NCI-H526 (cell line): ENCODE results near the gene APMAP.
A peak's percentile ranks its signal among the peaks of the same experiment; 100 is the strongest.

Experiments used
- DNase-seq, 2 experiments: peaks; one replicate each; lab custom pipeline; 2025; lab: John Stamatoyannopoulos, UW

Gene APMAP

GRCh38 chr20:25024171-25024570 is 31.6 kb upstream of the APMAP start:
- DNase-seq, result no peak

DNA sequence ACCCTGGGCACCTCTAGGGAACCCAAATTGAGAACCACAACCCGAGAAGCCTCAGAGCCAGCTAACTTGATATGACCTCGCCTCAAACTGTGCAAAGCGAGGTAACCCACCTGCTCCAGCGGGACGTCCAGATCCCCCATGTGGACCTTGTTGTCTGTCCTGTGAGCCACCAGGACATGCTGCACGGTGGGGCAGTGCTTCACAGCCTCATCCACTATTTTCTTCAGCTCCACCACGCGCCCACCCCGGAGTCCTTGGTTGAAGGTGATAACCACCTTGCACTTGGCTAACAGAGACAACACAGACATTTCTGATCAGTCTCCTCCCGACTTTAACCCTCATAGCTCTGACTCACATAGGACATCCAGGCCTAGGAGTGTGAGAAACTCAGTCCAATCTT is 30.8 kb upstream of the APMAP start:
- DNase-seq, result no peak

GRCh38 chr20:25022680-25023079 is 30.1 kb upstream of the APMAP start:
- DNase-seq, result no peak

GRCh38 chr20:25021336-25021735 is 28.8 kb upstream of the APMAP start:
- no peak for DNase-seq

GRCh38 chr20:25020901-25021301 is 28.4 kb upstream of the APMAP start:
- DNase-seq, result no peak

- DNase-seq, result no peak
Measured at GRCh38 chr20:25020345-25020744, 27.8 kb upstream of the APMAP start.

- no peak for DNase-seq
Measured at GRCh38 chr20:25019381-25020155, 27.0 kb upstream of the APMAP start.

DNA sequence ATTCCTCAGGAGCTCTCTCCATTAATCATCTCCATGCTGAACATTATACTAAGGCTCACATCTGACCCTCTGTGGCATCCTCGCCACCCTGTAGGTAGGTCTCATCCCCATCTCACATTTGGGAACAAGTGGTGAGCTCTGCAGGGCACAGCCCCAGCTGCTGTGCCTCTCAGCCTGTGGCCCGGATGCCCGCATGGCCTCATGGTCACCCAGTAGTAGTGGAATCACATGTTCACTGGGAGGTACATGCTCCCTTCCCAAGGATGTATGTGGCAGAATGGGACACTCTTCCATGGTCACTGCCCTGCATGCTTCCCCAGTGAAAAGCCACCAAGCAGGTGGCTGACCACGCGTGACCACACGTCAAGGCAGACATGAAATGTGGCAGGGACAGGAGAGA is 26.3 kb upstream of the APMAP start:
- no peak for DNase-seq

- DNase-seq, result no peak
Measured at GRCh38 chr20:25018425-25018824, 25.9 kb upstream of the APMAP start.

GRCh38 chr20:25017257-25017803 is 24.8 kb upstream of the APMAP start:
- DNase-seq, result peak; percentile 92 to 97

DNA sequence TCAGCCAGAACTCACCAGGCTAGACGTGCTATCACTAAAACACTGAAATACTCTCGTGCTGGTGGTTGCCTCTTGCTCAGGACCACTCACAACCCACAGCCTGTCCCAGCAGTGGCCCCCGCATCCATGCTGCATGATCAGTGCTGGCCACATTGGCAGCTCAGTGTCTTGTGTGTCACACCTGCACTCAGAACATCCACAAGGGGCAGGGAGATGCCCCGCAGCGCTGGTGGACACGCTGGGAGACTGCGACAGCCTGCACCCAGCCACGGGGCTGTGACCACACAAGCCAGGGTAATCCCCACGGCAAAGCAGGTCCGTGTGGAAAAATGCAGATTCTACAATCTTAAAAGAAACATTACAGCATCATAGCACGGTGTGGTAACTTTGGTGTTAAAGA is 23.9 kb upstream of the APMAP start:
- DNase-seq, result no peak

DNA sequence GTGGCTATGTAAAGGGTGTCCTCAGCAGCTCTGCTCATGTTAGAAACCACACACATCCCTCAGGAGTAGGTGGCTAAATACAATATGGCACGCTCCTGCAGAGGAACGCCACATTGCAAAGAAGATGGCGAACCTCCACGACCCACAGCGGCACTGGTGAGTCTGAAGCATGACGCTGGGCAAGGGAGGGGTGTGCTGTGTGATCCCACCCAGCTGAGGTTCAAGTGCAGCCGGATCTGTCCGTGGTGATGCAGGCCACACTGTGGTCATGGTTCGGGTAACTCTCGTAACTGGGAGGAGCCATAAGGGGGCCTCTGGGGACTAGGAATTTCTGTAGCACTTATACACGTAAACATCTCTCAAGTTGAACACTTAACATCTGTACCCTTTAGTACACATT is 23.4 kb upstream of the APMAP start:
- no peak for DNase-seq

GRCh38 chr20:25014816-25015215 is 22.3 kb upstream of the APMAP start:
- DNase-seq, result no peak

DNA sequence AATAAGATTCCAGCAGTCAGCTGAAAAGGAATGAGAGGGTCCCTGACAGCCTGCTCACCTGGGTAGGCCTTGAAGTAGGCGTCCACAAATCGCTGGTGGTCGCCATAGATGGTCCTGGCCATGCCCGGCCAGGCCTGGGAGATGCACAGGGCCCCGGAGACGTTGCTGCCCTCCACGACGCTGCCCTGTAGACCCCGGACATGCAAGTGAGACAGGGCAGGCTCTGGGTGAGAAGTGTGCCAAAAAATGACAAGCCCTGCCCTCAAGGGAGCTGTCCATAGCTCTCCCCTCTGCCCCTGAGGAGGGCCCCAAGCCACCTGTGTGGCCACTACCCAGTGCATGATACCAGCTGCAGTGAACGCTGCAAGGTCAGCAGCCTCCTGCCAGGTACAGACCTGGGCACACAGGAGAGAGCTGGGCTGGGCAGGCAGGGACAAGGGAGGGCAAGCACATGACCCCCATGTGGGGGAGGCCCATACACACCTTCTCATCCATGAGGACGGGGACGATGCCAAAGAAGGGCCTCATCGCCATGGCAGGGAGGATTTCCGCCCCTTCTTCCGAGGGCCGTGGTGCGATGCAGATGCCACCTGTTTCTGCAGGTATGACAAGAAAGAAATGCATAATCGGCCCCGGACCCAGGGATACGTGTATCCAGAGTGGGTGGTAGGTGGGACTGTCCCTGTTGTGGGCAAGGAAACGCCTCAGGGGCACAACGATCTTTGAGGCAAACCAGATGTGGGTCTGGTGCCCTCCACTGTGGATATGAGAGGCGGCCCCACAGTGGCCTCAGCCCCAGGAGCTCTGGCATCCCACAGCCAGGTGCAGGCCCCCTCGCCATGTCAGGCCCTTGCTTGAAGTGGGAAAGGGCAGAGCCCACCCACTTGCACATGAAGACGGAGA is 21.2 kb upstream of the APMAP start:
- no peak for DNase-seq

- DNase-seq, result no peak
Measured at GRCh38 chr20:25012616-25013189, 20.2 kb upstream of the APMAP start.

DNA sequence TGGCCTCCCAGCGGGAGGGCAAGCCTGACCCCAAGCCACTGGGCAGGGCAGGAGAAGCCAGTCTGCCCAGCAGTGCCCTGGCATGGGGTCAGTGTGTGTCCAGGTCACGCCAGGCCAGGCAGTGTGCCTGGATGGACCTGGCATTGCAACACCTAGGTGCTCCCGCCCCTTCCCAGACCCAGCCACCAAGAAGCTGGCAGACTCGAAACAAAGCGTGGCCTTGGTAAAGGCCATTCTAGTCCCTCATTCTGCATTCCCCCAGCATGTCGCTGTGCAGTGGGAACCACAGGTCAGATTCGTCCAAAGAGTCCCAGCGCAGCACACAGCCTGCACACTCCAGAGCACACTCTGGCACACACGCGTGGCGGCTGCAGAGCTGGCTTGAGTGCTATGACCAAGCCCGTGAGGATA is 19.3 kb upstream of the APMAP start:
- no peak for DNase-seq

DNA sequence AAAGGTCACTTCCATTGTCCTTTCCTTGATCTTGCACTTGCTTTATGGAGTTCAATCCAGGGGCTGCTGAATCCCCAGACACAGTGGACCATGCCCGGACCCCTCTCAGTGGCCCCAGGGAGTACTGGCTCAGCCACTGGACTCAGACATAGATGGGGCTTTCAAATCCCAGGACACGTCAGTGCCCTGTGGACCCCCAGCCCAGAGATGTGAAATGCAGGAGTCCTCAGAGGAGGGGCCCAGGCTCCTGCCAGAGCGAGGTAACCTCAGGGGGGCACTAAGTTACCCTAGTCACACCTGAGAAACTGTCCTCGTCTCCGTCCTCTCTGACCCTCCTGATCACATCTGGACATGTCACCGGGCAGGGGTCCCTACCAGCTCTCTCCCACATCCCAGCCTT is 18.7 kb upstream of the APMAP start:
- DNase-seq, result no peak

GRCh38 chr20:25009218-25010145 is 16.9 kb upstream of the APMAP start:
- peak in 1 of 2 experiments; percentile 19 for DNase-seq

GRCh38 chr20:25008388-25009217 is 16.1 kb upstream of the APMAP start:
- DNase-seq, result no peak

- DNase-seq, result no peak
Measured at GRCh38 chr20:25007491-25008305, 15.1 kb upstream of the APMAP start.
